MM.1S (cell line): ENCODE results near the gene EPHA5.

Source experiments
- DNase-seq: peaks from one replicate; pipeline ENCODE4 v3.0.0-alpha.2; 2015
- H2AFZ ChIP-seq: fragments of 300-600 bp; sonication (generic); 2 replicates; pipeline ENCODE4 v1.6.0; 2016; ENCODE audit warnings: antibody characterized with exemption, low read length
- H3F3A ChIP-seq: fragments of 300-600 bp; sonication (generic); 2 replicates; pipeline ENCODE4 v1.6.1; 2016; ENCODE audit warnings: mild to moderate bottlenecking, antibody characterized with exemption, low read length, moderate library complexity, mixed read lengths; ENCODE audit not compliant: insufficient read depth
- H3K27ac ChIP-seq: fragments of 300-600 bp; sonication (generic); 2 replicates; pipeline ENCODE4 v1.5.1; 2016; ENCODE audit warnings: mild to moderate bottlenecking, low read length
- H3K27me3 ChIP-seq: fragments of 300-600 bp; sonication (generic); replicated peaks from 2 replicates; pipeline ENCODE4 v1.6.0; 2016; ENCODE audit warnings: low read length; ENCODE audit not compliant: insufficient read depth
- H3K36me3 ChIP-seq: fragments of 300-600 bp; sonication (generic); replicated peaks from 2 replicates; pipeline ENCODE4 v1.6.1; 2016; ENCODE audit warnings: mild to moderate bottlenecking, low read length, mixed read lengths; ENCODE audit not compliant: insufficient read depth
- H3K4me1 ChIP-seq: fragments of 300-600 bp; sonication (generic); 2 replicates; pipeline ENCODE4 v1.6.1; 2016; ENCODE audit warnings: low read length, mixed read lengths
- H3K4me2 ChIP-seq: fragments of 300-600 bp; sonication (generic); 2 replicates; pipeline ENCODE4 v1.6.0; 2016; ENCODE audit warnings: low read depth, low read length
- H3K4me3 ChIP-seq: fragments of 300-600 bp; sonication (generic); 2 replicates; pipeline ENCODE4 v1.5.1; 2016; ENCODE audit warnings: low read length, mixed read lengths
- H3K79me2 ChIP-seq: fragments of 300-600 bp; sonication (generic); 2 replicates; pipeline ENCODE4 v1.6.1; 2016; ENCODE audit warnings: mixed run types, low read length, mixed read lengths
- H3K9ac ChIP-seq: fragments of 300-600 bp; sonication (generic); 2 replicates; pipeline ENCODE4 v1.6.1; 2016; ENCODE audit warnings: low read length, mixed read lengths
- H3K9me2 ChIP-seq: fragments of 300-600 bp; sonication (generic); replicated peaks from 2 replicates; pipeline ENCODE4 v1.6.1; 2016; ENCODE audit warnings: mild to moderate bottlenecking, low read length, mixed read lengths; ENCODE audit not compliant: insufficient read depth
- H3K9me3 ChIP-seq: fragments of 300-600 bp; sonication (generic); replicated peaks from 2 replicates; pipeline ENCODE4 v1.6.1; 2016; ENCODE audit warnings: mild to moderate bottlenecking, low read length, mixed read lengths; ENCODE audit not compliant: insufficient read depth
- H4K20me1 ChIP-seq: fragments of 300-600 bp; sonication (generic); 2 replicates; pipeline ENCODE4 v1.6.1; 2016; ENCODE audit warnings: mild to moderate bottlenecking, low read length, moderate library complexity, mixed read lengths; ENCODE audit not compliant: insufficient read depth
- CTCF ChIP-seq: fragments of 300-600 bp; sonication (generic); IDR thresholded peaks from 2 replicates; pipeline ENCODE4 v1.5.1; 2016; ENCODE audit warnings: antibody characterized with exemption, low read length, mixed read lengths
- EZH2 ChIP-seq: fragments of 300-600 bp; sonication (generic); optimal IDR thresholded peaks from 2 replicates; pipeline ENCODE3; 2017; ENCODE audit warnings: low read depth, mild to moderate bottlenecking, antibody characterized with exemption, low read length, mixed read lengths
- EZH2phosphoT487 ChIP-seq: fragments of 300-600 bp; sonication (generic); IDR thresholded peaks from 2 replicates; pipeline ENCODE4 v1.6.1; 2018; ENCODE audit warnings: antibody characterized with exemption, low read length

Gene EPHA5

GRCh38 chr4:65353098-65353497, 317.2 kb downstream of the EPHA5 start:
- Histone ChIP-seq H3K9me2 (no peaks in the 10 kb centered on the region), H3K27ac (no peak overlapping the region), H3K36me3 (no peaks in the 10 kb centered on the region), H3K79me2 (no peaks in the 10 kb centered on the region), H3K4me1 (no peaks in the 10 kb centered on the region), H3F3A (no peaks in the 10 kb centered on the region), H3K4me2 (no peak overlapping the region), H4K20me1 (no peaks in the 10 kb centered on the region), H3K9ac (no peak overlapping the region), H3K9me3 (no peaks in the 10 kb centered on the region), H3K27me3 (no peaks in the 10 kb centered on the region), H2AFZ (no peak overlapping the region), H3K4me3 (no peak overlapping the region)
- no peak for TF ChIP-seq CTCF
- TF ChIP-seq EZH2, result no peak
- no peak for TF ChIP-seq EZH2phosphoT487
- no peak for DNase-seq

- Histone ChIP-seq H2AFZ (no peak overlapping the region), H4K20me1 (no peaks in the 10 kb centered on the region), H3K4me3 (no peak overlapping the region), H3K79me2 (no peaks in the 10 kb centered on the region), H3K9me3 (no peaks in the 10 kb centered on the region), H3K9me2 (no peaks in the 10 kb centered on the region), H3K9ac (no peak overlapping the region), H3K36me3 (no peaks in the 10 kb centered on the region), H3K4me1 (no peaks in the 10 kb centered on the region), H3K4me2 (no peak overlapping the region), H3K27me3 (no peaks in the 10 kb centered on the region), H3F3A (no peaks in the 10 kb centered on the region), H3K27ac (no peak overlapping the region)
- DNase-seq, result no peak
- TF ChIP-seq CTCF, result no peak
- no peak for TF ChIP-seq EZH2phosphoT487
- no peak for TF ChIP-seq EZH2
Measured at GRCh38 chr4:65344278-65344825, 325.9 kb downstream of the EPHA5 start.

- no peak for TF ChIP-seq EZH2phosphoT487
- no peak for TF ChIP-seq CTCF
- TF ChIP-seq EZH2, result no peak
- Histone ChIP-seq H4K20me1 (no peaks in the 10 kb centered on the region), H3F3A (no peaks in the 10 kb centered on the region), H3K9me3 (no peaks in the 10 kb centered on the region), H3K27me3 (no peaks in the 10 kb centered on the region), H3K4me1 (no peaks in the 10 kb centered on the region), H3K79me2 (no peaks in the 10 kb centered on the region), H3K27ac (no peak overlapping the region), H3K9me2 (no peaks in the 10 kb centered on the region), H3K4me3 (no peak overlapping the region), H2AFZ (no peak overlapping the region), H3K36me3 (no peaks in the 10 kb centered on the region), H3K9ac (no peak overlapping the region), H3K4me2 (no peak overlapping the region)
- DNase-seq, result no peak
Measured at GRCh38 chr4:65343342-65343741, 326.9 kb downstream of the EPHA5 start.
